Measurements from ENCODE around the gene MOB3A. TPM values are rescaled to one million over a fixed set of nuclear protein-coding genes. Genes with fewer than 3 reads are reported as not detected.
A peak's percentile ranks its signal among the peaks of the same experiment; 100 is the strongest.

MOB3A gene
- total and polyA plus RNA-seq, 10 of the 15 experiments (the other 5 are each of a cell fraction or from before 2014, with no cell fraction given), result 7.5 to 229 (median 79.4) TPM

GRCh38 chr19:2087621-2088100 is 8.5 kb downstream of the MOB3A start (continued):
- TF ChIP-seq BCL11A (IDR thresholded peaks at IDR 0.05; ENCODE audit: low read depth, low read length), result no peak
- TF ChIP-seq EP300 (IDR thresholded peaks at IDR 0.05; ENCODE audit: borderline replicate concordance in 1 of 2, control insufficient read depth in 1 of 2, low read depth in 2 of 2, low read length in 2 of 2), result peak in 1 of 2 experiments; percentile 41; a peak in 1 of 4 replicates
- TF ChIP-seq ELK1 (IDR thresholded peaks at IDR 0.05; ENCODE audit: low read depth, low read length), result no peak
- no peak for TF ChIP-seq MTA3 (IDR thresholded peaks at IDR 0.05; ENCODE audit: borderline replicate concordance, low read length)
- no peak for TF ChIP-seq ASH2L (IDR thresholded peaks at IDR 0.05; ENCODE audit: borderline replicate concordance, low read depth)
- TF ChIP-seq SREBF2 (IDR thresholded peaks at IDR 0.05; ENCODE audit: low read length), result no peak
- TF ChIP-seq NFIC (IDR thresholded peaks at IDR 0.05; ENCODE audit: low read depth, low read length), result no peak
- no peak for TF ChIP-seq PAX8 (IDR thresholded peaks at IDR 0.05)
- no peak for TF ChIP-seq MEF2A (IDR thresholded peaks at IDR 0.05; ENCODE audit: insufficient read depth, low read depth, low read length)
- TF ChIP-seq FOXM1 (IDR thresholded peaks at IDR 0.05; ENCODE audit: low read depth, low read length), result no peak
- no peak for TF ChIP-seq FOXK2 (IDR thresholded peaks at IDR 0.05)
- TF ChIP-seq ZNF384 (IDR thresholded peaks at IDR 0.05; ENCODE audit: borderline replicate concordance, low read depth, low read length), result no peak
- no peak for TF ChIP-seq KAT2A (conservative IDR thresholded peaks at IDR 0.05; ENCODE audit: control insufficient read depth, low read depth, low read length)
- no peak for TF ChIP-seq ZNF622 (IDR thresholded peaks at IDR 0.05)
- TF ChIP-seq IKZF1 (conservative IDR thresholded peaks at IDR 0.05), result peak; percentile 91
- no peak for TF ChIP-seq JUND (IDR thresholded peaks at IDR 0.05; ENCODE audit: low read depth, low read length)
- no peak for TF ChIP-seq ZBTB33 (IDR thresholded peaks at IDR 0.05)
- no peak for TF ChIP-seq NFYB (IDR thresholded peaks at IDR 0.05; ENCODE audit: insufficient read depth, low read depth, low read length)
- no peak for TF ChIP-seq NR2F1 (conservative IDR thresholded peaks at IDR 0.05)
- TF ChIP-seq PAX5 (IDR thresholded peaks at IDR 0.05; ENCODE audit: borderline replicate concordance, low read depth, low read length), result peak; percentile 56; the same call in 1 of the 2 replicates
- peak in 1 of 2 experiments; percentile 45; a peak in 1 of 3 replicates for TF ChIP-seq EGR1 (IDR thresholded peaks at IDR 0.05; ENCODE audit: borderline replicate concordance in 1 of 2, low read depth in 2 of 2, low read length in 2 of 2)
- TF ChIP-seq, protein P1, sequence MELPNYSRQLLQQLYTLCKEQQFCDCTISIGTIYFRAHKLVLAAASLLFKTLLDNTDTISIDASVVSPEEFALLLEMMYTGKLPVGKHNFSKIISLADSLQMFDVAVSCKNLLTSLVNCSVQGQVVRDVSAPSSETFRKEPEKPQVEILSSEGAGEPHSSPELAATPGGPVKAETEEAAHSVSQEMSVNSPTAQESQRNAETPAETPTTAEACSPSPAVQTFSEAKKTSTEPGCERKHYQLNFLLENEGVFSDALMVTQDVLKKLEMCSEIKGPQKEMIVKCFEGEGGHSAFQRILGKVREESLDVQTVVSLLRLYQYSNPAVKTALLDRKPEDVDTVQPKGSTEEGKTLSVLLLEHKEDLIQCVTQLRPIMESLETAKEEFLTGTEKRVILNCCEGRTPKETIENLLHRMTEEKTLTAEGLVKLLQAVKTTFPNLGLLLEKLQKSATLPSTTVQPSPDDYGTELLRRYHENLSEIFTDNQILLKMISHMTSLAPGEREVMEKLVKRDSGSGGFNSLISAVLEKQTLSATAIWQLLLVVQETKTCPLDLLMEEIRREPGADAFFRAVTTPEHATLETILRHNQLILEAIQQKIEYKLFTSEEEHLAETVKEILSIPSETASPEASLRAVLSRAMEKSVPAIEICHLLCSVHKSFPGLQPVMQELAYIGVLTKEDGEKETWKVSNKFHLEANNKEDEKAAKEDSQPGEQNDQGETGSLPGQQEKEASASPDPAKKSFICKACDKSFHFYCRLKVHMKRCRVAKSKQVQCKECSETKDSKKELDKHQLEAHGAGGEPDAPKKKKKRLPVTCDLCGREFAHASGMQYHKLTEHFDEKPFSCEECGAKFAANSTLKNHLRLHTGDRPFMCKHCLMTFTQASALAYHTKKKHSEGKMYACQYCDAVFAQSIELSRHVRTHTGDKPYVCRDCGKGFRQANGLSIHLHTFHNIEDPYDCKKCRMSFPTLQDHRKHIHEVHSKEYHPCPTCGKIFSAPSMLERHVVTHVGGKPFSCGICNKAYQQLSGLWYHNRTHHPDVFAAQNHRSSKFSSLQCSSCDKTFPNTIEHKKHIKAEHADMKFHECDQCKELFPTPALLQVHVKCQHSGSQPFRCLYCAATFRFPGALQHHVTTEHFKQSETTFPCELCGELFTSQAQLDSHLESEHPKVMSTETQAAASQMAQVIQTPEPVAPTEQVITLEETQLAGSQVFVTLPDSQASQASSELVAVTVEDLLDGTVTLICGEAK (IDR thresholded peaks at IDR 0.05; ENCODE audit: borderline replicate concordance), result no peak
- TF ChIP-seq HDGF (IDR thresholded peaks at IDR 0.05), result no peak; the same call in 1 of the 2 replicates
- TF ChIP-seq YY1 (IDR thresholded peaks at IDR 0.05; ENCODE audit: low read depth, low read length), result peak; percentile 31; the same call in 1 of the 2 replicates
- peak; percentile 24; the same call in 1 of the 2 replicates for TF ChIP-seq MTA2 (IDR thresholded peaks at IDR 0.05; ENCODE audit: low read depth)
- no peak for TF ChIP-seq STAT1 (conservative IDR thresholded peaks at IDR 0.05)

All from GM12878 (cell line).